H9 (cell line): Measurements from ENCODE around the gene NF1. TPM values are rescaled to one million over a fixed set of nuclear protein-coding genes. Genes with fewer than 3 reads are reported as not detected.

Experiments used
- DNase-seq: peaks from one replicate; pipeline ENCODE4 v3.0.0-alpha.2; 2017
- H2AFZ ChIP-seq: one replicate; pipeline ENCODE4 v1.6.1; 2013; ENCODE audit warnings: mild to moderate bottlenecking, low read length, control low read depth, moderate library complexity
- H2AK5ac ChIP-seq: 2 replicates; pipeline ENCODE4 v1.6.1; 2013; ENCODE audit warnings: low read length, control low read depth, mixed read lengths; ENCODE audit not compliant: insufficient read length
- H2BK120ac ChIP-seq: one replicate; pipeline ENCODE4 v1.6.1; 2013; ENCODE audit warnings: low read depth, mild to moderate bottlenecking, low read length, control low read depth, inconsistent platforms; ENCODE audit not compliant: poor library complexity, severe bottlenecking
- H2BK12ac ChIP-seq: 2 replicates; pipeline ENCODE4 v1.6.1; 2013; ENCODE audit warnings: low read length, control low read depth, mixed read lengths, low read depth; ENCODE audit not compliant: insufficient read length
- H2BK15ac ChIP-seq: 2 replicates; pipeline ENCODE4 v1.6.1; 2013; ENCODE audit warnings: low read depth, low read length, control low read depth
- H2BK20ac ChIP-seq: one replicate; pipeline ENCODE4 v1.6.1; 2013; ENCODE audit warnings: low read depth, mild to moderate bottlenecking, low read length, control low read depth, inconsistent platforms; ENCODE audit not compliant: poor library complexity, severe bottlenecking
- H2BK5ac ChIP-seq: 2 replicates; pipeline ENCODE4 v1.6.1; 2013; ENCODE audit warnings: low read length, control low read depth, mixed read lengths; ENCODE audit not compliant: insufficient read length
- H3K14ac ChIP-seq: 2 replicates; pipeline ENCODE4 v1.6.1; 2013; ENCODE audit warnings: low read length, control low read depth; ENCODE audit not compliant: insufficient read depth
- H3K18ac ChIP-seq: 2 replicates; pipeline ENCODE4 v1.6.1; 2013; ENCODE audit warnings: low read depth, mild to moderate bottlenecking, mixed read lengths, low read length, control low read depth; ENCODE audit not compliant: insufficient read length
- H3K23ac ChIP-seq: 2 replicates; pipeline ENCODE4 v1.6.1; 2013; ENCODE audit warnings: low read length, control low read depth, mixed read lengths, low read depth; ENCODE audit not compliant: insufficient read length
- H3K23me2 ChIP-seq: 2 replicates; pipeline ENCODE4 v1.6.1; 2013; ENCODE audit warnings: low read depth, mild to moderate bottlenecking, mixed read lengths, low read length, control low read depth; ENCODE audit not compliant: insufficient read length, poor library complexity, severe bottlenecking
- H3K27ac ChIP-seq: 2 replicates; pipeline ENCODE4 v1.5.1; 2013; ENCODE audit warnings: low read length, control low read depth, mixed read lengths, low read depth; ENCODE audit not compliant: insufficient read length
- H3K27me3 ChIP-seq: 2 replicates; pipeline ENCODE4 v1.6.1; 2013; ENCODE audit warnings: low read length, control low read depth, inconsistent platforms; ENCODE audit not compliant: insufficient read depth
- H3K4ac ChIP-seq: 2 replicates; pipeline ENCODE4 v1.6.1; 2013; ENCODE audit warnings: low read depth, mild to moderate bottlenecking, control low read depth, inconsistent platforms, low read length, moderate library complexity
- H3K4me1 ChIP-seq: 2 replicates; pipeline ENCODE4 v1.6.1; 2013; ENCODE audit warnings: low read length, control low read depth, inconsistent platforms; ENCODE audit not compliant: insufficient read depth
- H3K4me2 ChIP-seq: 2 replicates; pipeline ENCODE4 v1.6.1; 2013; ENCODE audit warnings: low read length, control low read depth, mixed read lengths; ENCODE audit not compliant: insufficient read length, insufficient read depth
- H3K56ac ChIP-seq: 2 replicates; pipeline ENCODE4 v1.6.1; 2013; ENCODE audit warnings: low read depth, mild to moderate bottlenecking, mixed read lengths, low read length, control low read depth; ENCODE audit not compliant: insufficient read length
- H3K79me1 ChIP-seq: 2 replicates; pipeline ENCODE4 v1.6.1; 2013; ENCODE audit warnings: low read depth, mild to moderate bottlenecking, moderate library complexity, low read length, control low read depth, inconsistent platforms; ENCODE audit not compliant: insufficient read depth, poor library complexity, severe bottlenecking
- H3K79me2 ChIP-seq: 2 replicates; pipeline ENCODE4 v1.6.1; 2013; ENCODE audit warnings: low read length, control low read depth, inconsistent platforms; ENCODE audit not compliant: insufficient read depth
- H3K9ac ChIP-seq: 2 replicates; pipeline ENCODE4 v1.6.1; 2013; ENCODE audit warnings: low read length, control low read depth, mixed read lengths; ENCODE audit not compliant: insufficient read length; ENCODE audit errors: extremely low read depth
- H3K9me3 ChIP-seq: one replicate; pipeline ENCODE4 v1.6.1; 2013; ENCODE audit warnings: low read depth, low read length, inconsistent platforms; ENCODE audit not compliant: control insufficient read depth
- H3T11ph ChIP-seq: one replicate; pipeline ENCODE4 v1.6.1; 2013; ENCODE audit warnings: mild to moderate bottlenecking, low read length, control low read depth, inconsistent platforms
- H4K20me1 ChIP-seq: one replicate; pipeline ENCODE4 v1.6.1; 2013; ENCODE audit not compliant: control insufficient read depth, insufficient read length, insufficient read depth
- H4K5ac ChIP-seq: 2 replicates; pipeline ENCODE4 v1.6.1; 2013; ENCODE audit warnings: low read depth, mild to moderate bottlenecking, mixed read lengths, low read length, control low read depth; ENCODE audit not compliant: insufficient read length
- H4K8ac ChIP-seq: replicated peaks from 2 replicates; pipeline ENCODE4 v1.6.1; 2013; ENCODE audit warnings: low read length, control low read depth, mixed read lengths, low read depth; ENCODE audit not compliant: insufficient read length
- H4K91ac ChIP-seq: 2 replicates; pipeline ENCODE4 v1.6.1; 2013; ENCODE audit warnings: low read depth, mild to moderate bottlenecking, moderate library complexity, mixed read lengths, low read length, control low read depth; ENCODE audit not compliant: insufficient read length
- H3K27ac Mint-ChIP-seq, 3 experiments: 2 replicates in 2 of 3; 3 replicates in 1 of 3; pipeline ENCODE4 v1.8.0; 2020 to 2021; ENCODE audit warnings: mixed read lengths in 3 of 3, mild to moderate bottlenecking in 1 of 3, moderate library complexity in 1 of 3
- H3K27me3 Mint-ChIP-seq: 2 replicates; pipeline ENCODE4 v1.8.0; 2021; ENCODE audit warnings: low read depth, mild to moderate bottlenecking, moderate library complexity, mixed read lengths
- H3K36me3 Mint-ChIP-seq, 3 experiments: 2 replicates in 2 of 3; 3 replicates in 1 of 3; pipeline ENCODE4 v1.8.0; 2020 to 2021; ENCODE audit warnings: low read depth in 3 of 3, mixed read lengths in 3 of 3; ENCODE audit not compliant: insufficient read depth in 1 of 3
- H3K4me1 Mint-ChIP-seq, 2 experiments: 2 replicates each; pipeline ENCODE4 v1.8.0; 2020; ENCODE audit warnings: mixed read lengths in 2 of 2
- H3K4me3 Mint-ChIP-seq, 2 experiments: 2 replicates in 1 of 2; 3 replicates in 1 of 2; pipeline ENCODE4 v1.8.0; 2020 to 2021; ENCODE audit warnings: mild to moderate bottlenecking in 2 of 2, mixed read lengths in 2 of 2, moderate library complexity in 1 of 2
- H3K9me3 Mint-ChIP-seq, 2 experiments: 2 replicates in 1 of 2; 3 replicates in 1 of 2; pipeline ENCODE4 v1.8.0; 2020; ENCODE audit warnings: mild to moderate bottlenecking in 2 of 2, mixed read lengths in 2 of 2, moderate library complexity in 1 of 2
- CTCF ChIP-seq: fragments of 200-600 bp; sonication (generic); conservative IDR thresholded peaks from 3 replicates; pipeline ENCODE4 v1.8.0; 2021; ENCODE audit warnings: antibody characterized with exemption, mild to moderate bottlenecking
- WGBS: extraction: QIAGEN DNeasy Blood & Tissue Kit; methylation state at CpG from one replicate; pipeline ENCODE4 v1.1.7; 2013; ENCODE audit warnings: missing lambda C conversion rate, low lambda C conversion rate, mixed read lengths; ENCODE audit not compliant: insufficient read length; ENCODE audit errors: extremely low coverage; 5-methylcytosine and 5-hydroxymethylcytosine counted together
- total RNA-seq: library from RNA; stranded (reverse); gene quantifications from 2 replicates; pipeline ENCODE4 v1.2.1, GENCODE V29; 2021

Gene NF1
- total RNA-seq, 1 experiment from 2014 or later: 38.1 TPM

GRCh38 chr17:31411707-31412285 is 317.0 kb downstream of the NF1 start:
- H3K4me2 ChIP-seq: no peak overlapping the region
- Mint-ChIP-seq H3K27me3 (no peaks in the 10 kb centered on the region), H3K9me3 (no peaks in the 10 kb centered on the region; a peak in 1 of 5 replicates), H3K36me3 (no peaks in the 10 kb centered on the region), H3K4me1 (peaks cover 33 to 70% of the 10 kb centered on the region in 2 experiments), H3K27ac (no peak overlapping the region), H3K4me3 (no peak overlapping the region)
- no peak overlapping the region for H2AFZ ChIP-seq
- no CpG with 5 or more reads among the region's 13 CpGs for WGBS
- H3K4ac ChIP-seq: no peak overlapping the region
- no peak overlapping the region for H3K56ac ChIP-seq
- no peaks in the 10 kb centered on the region for H3K27me3 ChIP-seq
- TF ChIP-seq CTCF: no peak
- H3K9me3 ChIP-seq: no peaks in the 10 kb centered on the region
- peaks cover 4% of the 10 kb centered on the region for H4K20me1 ChIP-seq
- no peaks in the 10 kb centered on the region for H3K23me2 ChIP-seq
- H3K9ac ChIP-seq: no peak overlapping the region
- no peak overlapping the region for H4K5ac ChIP-seq
- no peak overlapping the region for H2BK15ac ChIP-seq
- H3T11ph ChIP-seq: no peak overlapping the region
- no peak overlapping the region for H4K91ac ChIP-seq
- no peaks in the 10 kb centered on the region for H3K79me1 ChIP-seq
- H4K8ac ChIP-seq: no peak overlapping the region
- no peaks in the 10 kb centered on the region for H3K79me2 ChIP-seq
- H3K18ac ChIP-seq: no peak overlapping the region
- no peak overlapping the region for H2BK12ac ChIP-seq
- H3K27ac ChIP-seq: no peak overlapping the region
- H3K23ac ChIP-seq: no peak overlapping the region
- H2BK20ac ChIP-seq: no peak overlapping the region
- H3K4me1 ChIP-seq: no peaks in the 10 kb centered on the region; the same call in 1 of the 2 replicates
- H2BK120ac ChIP-seq: no peak overlapping the region
- peak; percentile 26 for DNase-seq
- H2AK5ac ChIP-seq: no peak overlapping the region
- H2BK5ac ChIP-seq: no peak overlapping the region
- no peak overlapping the region for H3K14ac ChIP-seq
